NCI-H2081 (cell line): ENCODE data around the gene GLCCI1.

ENCODE experiments used
- DNase-seq, 2 experiments: peaks; one replicate each; lab custom pipeline; 2025; lab: John Stamatoyannopoulos, UW

Gene GLCCI1

DNA sequence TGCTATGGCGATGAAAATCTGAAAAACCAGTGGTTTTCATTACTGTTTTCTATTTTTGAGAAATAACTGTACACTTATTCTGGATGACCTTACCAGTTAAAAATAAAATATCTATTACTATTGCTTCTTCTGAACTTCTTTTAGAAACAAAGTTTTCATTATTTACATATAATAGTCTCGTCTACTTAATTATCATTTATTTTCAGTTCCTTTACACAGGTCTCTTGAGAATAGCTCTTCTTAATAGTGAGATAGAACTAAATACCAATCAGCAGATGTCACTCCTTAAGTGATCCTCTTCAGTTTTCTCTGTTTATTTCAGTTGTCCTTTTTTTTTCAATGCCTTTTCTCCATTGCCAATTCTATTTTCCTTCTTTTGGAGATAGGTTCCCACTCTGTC is 4.3 kb upstream of the GLCCI1 start:
- DNase-seq: no peak

DNA sequence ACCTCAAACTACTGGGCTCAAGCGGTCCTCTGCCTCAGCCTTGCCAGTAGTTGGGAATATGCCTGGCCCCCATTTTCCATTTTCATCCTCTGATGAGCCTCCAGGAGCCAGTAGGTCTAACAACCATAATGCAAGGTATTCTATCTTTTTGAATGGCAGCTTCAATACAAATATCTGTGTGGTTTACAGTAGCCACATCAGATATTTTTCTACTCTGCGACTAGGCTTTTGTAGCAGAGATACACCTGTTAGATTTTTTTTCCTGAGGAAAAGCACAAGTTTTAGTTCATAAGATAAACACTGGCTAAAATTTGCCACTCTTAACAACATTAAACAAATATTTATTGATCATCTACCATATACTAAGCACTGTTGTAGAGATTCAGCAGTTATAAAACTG is 3.9 kb upstream of the GLCCI1 start:
- DNase-seq: no peak

DNA sequence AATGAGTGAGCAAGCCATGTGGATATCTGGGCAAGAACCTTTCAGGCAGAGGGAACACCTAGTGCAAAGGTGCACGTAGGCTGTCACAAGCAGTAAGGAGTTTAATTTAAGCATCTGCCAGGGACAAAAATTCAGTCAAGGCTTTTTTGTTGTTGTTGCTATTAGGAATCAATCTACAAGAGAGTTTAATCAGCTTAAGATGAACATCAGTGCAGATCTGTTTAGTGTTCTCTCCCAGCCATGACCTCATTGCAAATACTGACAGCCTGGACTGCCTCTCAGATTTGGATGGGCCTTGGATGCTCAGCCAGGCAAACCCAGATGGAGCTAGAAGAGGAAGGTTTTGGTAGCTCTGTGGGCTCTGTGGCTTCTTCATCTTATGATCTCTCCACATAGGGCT is 3.3 kb upstream of the GLCCI1 start:
- DNase-seq: no peak

DNA sequence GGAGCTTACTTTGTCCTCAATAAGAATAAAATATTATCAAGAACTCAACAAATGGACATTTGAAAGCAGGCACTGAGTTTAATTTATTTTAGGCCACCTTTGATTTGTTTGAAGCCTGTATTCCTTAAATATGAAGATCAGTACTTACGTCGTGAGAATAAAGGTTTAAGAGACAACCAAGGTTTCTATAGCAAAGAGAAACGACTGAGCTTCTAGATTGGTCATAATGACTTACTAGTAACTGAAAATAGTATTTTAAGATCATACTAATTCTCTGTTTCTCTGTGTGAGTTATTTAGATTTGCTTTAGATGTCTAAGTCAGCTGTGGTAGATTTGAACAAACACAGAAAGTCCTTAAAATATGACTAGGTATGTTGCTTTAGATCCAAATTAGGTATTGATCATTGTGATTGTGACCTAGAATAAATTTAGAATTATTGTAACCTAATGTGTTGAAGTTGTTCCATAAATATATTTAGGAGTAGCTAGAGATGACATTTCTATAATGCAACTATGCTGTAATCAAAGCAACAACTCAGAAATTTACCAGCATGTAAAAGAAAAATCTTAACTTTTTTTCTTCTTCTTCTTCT is 2.4 kb upstream of the GLCCI1 start:
- DNase-seq: no peak

DNA sequence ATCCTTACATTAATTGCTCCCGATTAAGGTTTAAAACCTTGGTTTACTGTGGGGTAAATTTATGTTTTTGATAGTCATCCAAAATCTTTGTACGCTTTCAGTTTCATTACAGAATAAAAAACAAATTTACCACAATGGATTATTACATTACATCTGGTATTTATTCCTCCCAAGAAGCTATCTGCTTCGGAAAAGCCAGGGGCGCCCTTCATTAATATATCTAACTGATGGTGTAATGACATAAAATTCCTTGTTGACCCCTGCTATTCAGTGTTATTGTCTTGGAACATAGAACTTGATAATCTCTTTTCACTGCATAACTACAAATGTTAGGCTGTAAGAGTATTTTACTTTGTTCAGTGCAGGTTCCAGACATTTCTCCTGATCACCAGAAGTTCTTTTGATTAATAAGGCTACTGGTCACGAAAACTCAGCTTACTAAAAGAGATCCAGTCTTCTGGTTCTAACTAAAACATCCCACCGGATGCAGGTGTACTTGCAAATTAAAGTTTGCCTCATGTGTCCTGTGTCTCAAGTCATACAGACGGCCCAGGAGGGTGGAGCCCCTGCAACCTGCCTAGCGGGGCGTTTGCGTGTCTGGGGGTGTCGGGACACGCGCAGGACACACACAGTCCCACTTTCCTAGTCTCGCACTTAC is 581 bp upstream of the GLCCI1 start:
- no peak for DNase-seq

DNA sequence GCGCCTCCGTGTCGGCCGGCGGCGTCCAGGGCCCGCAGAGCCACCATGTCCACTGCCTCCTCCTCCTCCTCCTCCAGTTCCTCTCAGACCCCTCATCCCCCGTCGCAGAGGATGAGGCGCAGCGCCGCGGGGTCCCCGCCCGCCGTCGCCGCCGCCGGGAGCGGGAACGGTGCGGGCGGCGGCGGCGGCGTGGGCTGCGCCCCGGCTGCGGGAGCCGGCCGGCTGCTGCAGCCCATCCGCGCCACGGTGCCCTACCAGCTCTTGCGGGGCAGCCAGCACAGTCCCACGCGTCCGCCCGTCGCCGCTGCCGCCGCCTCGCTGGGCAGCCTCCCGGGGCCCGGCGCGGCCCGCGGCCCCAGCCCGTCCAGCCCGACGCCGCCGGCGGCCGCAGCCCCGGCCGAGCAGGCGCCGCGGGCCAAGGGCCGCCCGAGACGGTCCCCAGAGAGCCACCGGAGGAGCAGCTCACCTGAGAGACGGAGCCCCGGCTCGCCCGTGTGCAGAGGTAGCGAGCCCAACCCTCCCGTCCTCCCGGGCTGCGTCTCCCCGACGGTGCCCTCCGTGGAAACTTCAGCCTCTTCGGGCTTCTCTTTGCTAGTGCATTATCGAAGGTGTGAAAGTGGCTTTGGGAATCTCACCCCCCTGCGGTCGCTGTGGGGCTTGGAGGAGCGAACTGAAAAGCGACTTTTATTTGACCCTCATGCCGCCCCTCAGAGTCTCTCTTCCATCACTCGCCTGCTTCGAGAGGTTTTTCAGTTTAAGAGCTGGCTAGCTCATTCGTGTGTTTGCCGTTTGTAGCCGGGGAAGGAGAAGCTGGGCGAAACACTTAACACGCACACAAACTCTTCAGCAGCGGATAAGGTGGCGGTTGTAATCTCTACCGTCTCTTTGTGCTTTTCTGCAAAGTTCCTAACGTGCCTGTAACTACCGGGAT is 975 bp downstream of the GLCCI1 start:
- DNase-seq: peak; percentile 47 to 61

DNA sequence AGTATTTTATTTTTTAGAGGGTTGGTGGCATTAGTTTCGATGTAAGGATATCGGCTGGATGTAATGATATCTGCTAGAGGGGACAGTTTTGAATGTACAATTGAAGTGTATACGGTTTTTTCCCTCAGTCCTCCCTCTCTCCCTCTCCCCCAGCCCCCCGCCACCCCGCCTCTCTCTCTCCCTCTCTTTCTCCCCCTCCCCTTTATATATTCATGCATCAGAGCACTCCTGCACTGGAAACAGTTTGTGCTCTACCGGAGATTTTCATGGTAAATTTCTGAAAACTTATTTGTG is 1.6 kb downstream of the GLCCI1 start:
- DNase-seq: peak; percentile 16 to 34

DNA sequence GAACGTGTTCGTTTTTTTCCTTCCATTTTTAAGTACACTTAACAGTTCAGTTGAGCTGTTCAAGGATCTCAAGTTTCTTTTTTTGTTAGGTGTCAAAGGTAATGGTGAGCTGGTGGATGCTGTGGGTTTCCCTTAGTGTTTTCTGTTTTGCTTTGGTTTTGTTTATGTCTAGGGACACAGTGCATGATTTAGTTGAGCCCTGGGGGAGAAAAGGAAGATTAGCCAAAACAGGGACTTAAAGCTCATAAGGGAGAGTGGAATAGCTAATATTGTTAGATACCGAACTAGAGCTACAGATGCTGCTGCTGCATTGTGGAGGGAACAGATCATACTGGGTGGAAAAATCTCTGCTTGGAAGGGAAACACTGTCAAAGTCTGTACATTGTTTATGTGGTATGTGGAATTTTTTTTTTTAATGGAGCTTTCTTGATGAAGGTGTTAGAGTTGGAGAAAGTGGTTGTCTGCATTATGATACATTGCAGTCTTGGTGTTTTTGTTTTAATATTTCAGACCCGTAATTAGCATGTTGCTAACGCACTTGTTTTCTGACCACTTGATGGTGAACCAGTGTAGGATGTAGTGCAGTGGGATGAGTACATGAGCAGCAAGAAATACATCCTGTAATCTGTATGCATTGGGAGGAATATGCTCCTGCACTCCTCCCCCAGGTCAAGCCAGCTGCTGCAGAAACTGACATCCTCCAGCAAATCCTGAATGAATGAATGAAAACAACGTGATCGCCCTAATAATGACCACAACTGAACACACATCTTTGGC is 2.1 kb downstream of the GLCCI1 start:
- peak; percentile 34 to 64 for DNase-seq

DNA sequence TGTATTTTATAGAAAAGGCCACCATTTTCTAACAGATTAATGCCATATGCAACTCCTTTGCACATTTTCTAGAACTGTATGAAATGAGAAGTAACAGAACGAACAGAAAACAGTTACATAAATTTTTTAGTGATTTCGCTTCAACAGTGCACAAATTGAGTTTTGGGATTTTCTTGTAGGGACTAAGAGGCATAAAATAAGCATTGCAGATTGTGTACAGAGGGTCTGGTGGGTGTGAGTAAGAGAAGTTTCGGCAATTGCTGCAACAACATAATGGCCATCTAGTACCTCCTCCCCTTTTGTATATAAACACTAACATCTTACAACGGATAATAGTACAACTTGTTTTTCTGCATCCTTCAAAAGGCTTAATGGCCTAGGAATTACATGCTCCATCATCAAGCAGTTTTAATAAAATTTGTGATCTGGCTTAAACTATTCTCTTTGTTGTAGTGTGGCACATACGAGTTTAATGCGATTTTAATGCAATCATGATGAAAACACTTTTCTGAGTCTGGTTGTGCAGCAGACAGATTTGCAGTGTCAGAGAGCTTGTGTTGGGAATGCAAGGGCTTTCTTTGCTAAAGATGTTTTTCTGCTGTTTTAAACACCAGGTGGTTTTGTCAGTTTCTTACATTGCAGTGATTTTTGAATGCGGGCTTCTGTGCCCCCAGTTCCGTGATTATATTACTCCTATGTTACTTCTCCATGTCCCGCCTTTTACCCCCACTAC is 2.9 kb downstream of the GLCCI1 start:
- DNase-seq: peak in 1 of 2 experiments; percentile 19

DNA sequence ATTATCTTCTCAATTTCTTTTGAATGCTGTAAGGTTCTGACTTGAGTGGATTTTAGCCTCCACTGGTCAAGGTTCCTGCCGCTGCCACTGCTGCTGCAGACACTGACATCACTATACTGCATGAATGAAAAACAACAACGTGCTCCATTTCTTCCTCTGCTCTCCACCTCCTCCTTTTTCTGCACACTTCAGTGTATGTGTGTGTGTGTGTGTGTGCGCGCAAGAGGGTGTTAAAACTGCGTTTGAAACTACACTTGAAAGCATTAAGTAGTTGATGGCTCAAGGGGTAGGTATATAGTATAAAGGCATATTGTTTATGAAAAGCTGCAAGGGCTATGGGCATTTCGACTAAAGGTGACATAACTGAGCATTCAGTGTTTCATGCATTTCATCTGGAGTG is 3.5 kb downstream of the GLCCI1 start:
- DNase-seq: peak; percentile 14 to 25

DNA sequence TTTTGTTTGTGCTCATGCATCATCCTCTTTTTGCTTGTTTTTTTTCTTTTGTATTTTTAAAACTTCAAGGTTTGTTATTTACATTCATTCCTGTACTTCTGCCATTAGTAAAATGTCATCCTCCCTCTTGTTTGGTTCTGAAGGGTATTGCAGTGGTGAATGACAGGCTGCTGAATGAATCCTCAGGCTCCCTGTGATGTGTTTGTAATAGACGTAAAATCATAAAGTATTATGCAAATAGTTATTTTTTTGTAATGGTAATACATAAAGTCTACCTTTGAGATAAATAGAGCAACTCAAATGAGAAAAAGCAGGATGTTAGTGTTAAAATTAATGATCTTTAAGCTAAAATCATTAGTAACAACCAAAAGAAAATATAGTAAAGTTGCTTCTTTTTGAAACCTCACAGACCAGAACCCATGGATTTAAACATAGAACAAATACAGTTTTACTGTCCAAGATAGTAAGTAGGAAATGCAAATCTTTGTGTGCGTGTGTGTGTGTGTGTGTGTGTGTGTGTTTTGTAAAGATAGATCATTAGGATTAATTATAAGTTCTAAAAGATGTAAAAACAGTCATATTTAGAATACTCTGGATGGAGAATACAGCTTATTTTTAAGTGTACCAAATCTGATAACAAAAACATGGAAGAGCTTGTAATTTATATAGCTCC is 4.5 kb downstream of the GLCCI1 start:
- DNase-seq: peak in 1 of 2 experiments; percentile 27

DNA sequence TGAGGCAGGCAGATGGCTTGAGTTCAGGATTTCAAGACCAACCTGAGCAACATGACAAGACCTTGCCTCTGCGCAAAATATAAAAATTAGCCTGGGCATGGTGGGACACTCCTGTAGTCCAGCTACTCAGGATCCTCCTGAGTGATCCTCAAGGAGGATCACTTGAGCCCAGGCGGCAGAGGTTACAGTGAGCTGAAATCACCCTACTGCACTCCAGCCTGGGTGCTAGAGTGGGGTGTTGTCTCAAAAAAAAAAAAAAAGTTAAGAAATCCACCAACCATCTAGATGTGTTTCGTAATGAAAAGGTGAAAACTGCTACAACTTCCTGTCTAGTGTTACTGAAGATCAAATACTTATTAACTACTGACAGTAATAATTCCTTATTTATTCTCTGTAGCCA is 8.1 kb downstream of the GLCCI1 start:
- DNase-seq: no peak

DNA sequence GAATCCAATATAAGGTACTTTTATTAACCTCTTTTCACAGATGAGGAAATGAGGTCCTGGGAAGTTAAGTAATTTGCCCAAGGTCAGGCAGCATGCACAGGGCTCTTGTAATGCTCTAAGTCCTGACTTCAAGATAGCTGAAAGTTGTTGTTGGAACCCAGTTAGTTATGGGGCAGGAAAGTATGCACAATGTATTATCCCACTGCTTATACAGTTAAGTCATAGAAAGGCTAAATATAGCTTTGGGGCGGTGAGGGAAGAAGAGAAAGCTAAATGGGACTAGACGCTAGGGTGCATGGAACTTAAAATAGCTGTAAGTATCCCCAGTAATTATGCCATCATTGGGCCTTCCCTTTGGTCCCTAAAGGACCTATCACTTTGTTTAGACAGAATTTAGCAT is 9.2 kb downstream of the GLCCI1 start:
- DNase-seq: no peak

DNA sequence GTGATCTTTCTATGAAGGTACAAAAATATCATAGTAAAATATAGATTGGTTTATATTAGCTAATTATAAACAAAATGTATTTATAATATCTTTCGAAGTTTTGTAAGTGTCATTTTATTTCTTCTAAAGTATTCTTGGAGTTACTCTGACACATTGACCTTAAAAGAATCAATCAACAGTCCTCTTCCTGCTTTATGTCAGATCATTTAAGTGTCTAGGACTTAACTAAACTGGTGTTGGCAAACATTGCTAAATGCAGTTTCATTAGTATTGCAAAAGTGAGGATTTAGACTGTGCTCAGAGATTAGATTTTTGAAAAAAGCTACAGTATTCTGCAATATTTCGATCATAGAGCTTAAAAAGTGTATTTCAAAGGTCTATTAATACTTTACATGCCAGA is 10.3 kb downstream of the GLCCI1 start:
- DNase-seq: no peak

DNA sequence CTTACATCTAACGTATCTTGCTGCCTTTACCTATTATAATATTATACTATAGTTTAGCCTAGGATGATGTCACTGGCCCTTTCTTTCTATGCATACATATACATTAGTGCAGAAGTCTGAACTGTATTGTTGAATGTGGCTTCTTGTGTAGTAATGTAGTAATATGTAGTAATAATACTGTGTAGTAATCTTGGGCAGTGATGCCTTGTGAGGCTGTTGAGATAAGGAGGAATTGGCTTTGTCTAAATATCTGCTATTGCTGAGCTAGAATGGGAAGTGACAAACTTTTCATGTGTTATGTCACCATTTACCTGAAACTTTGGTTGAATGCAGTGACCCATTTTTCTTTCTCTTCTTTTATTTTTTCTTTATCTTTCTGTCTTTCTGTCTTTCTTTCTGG is 11.0 kb downstream of the GLCCI1 start:
- DNase-seq: no peak

DNA sequence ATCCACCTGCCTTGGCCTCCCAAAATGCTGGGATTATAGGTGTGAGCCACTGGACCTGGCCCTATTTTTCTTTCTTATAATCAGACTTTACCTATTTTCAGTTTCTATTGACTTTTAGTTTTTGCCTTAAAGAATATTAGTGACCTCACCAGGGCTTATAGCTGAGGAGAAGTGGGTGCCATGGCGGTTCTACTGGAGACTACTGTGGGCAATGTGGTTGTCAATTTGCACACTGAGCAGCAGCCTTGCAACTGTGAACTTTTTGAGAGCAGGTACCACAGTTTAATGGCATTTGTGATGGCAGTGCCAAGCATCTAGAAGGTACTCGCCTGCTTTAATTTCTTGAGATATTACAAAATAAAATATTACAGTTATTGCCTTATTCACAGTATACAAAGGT is 11.5 kb downstream of the GLCCI1 start:
- DNase-seq: no peak

DNA sequence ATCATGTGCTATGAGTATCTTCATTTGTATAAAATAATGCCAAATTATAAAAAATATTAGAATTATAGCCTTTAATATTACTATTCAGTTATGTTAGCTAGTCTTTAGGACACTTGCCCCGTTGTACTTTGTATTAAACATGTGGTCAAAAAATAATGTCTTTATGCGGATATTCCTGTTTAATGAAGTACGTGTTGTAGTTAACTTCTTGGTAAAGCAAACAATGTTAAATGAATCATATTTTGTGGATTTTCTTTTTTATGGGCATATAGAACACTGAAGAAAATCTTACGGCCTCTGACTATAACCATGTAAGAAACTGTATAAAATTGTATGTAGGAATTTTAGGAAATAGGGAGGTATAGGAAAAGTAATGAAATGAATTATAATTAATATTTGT is 14.3 kb downstream of the GLCCI1 start:
- no peak for DNase-seq

DNA sequence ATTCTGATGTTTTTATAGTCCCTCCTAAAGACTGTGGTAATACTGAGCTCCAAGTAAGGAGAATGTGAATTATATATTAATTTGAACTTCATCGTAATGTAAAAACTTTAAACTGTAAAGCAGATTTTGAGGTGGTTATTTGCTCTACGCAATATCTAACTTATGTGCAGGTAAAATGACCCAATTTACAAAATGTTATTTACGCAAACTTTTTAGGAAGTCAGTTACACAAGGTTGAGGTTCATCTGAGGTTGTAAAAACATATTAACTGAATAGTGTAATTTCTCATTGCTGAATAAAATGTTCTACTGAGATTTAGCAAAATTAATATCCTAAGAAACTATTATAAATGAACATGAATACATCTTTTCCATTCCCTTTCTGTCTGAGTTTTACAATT is 15.8 kb downstream of the GLCCI1 start:
- no peak for DNase-seq

DNA sequence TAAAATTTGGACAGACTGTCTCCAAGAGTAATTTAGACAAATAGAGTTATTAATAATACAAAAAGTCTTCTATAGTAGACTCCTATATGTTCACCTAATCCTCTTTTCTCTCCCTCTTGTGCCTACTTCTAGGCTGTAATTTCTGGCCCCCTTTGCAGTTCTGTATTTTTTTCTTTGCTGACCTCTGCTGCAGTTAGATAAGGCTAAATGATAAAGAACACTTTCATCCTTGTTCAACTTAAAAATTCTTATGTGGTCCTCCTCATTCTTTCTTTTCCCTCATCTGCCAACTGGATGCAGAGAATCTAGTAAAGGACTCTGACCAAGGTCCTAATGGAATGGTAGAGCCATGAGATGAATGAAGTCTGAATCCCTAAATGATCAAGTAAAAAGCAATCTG is 20.1 kb downstream of the GLCCI1 start:
- DNase-seq: no peak

DNA sequence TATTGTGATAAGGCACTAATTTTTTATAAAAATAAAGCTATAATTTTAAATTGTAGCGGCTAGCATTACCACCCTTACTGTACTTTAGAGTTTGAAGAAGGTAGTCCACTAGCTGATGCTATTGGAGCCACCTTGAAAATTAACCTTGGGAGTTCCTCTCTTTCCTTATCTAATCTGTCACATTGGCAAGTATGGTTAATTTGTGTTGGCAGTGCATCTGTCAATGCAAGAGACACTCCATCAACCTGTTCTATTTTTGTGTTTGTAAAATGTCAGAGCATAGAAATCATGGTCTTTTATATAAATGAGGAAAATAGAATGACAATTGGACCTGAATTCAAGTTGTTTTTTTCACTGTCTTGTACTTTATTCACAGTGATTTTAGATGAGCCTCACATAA is 20.5 kb downstream of the GLCCI1 start:
- no peak for DNase-seq
